HG02852 (cell line): Measurements from ENCODE around the gene GOLGA8Q.
"Not testable (repeated sequence)": the region's sequence is repeated elsewhere in the genome, so short reads cannot be mapped to it uniquely, and the experiment has no call there.

Experiments
- ATAC-seq: cut with Tn5 transposase; IDR thresholded peaks from one replicate; pipeline ENCODE4 v1.9.1; 2021; ENCODE audit warnings: mild to moderate bottlenecking, moderate library complexity; ENCODE audit not compliant: unreplicated experiment

The GOLGA8Q gene, protein sequence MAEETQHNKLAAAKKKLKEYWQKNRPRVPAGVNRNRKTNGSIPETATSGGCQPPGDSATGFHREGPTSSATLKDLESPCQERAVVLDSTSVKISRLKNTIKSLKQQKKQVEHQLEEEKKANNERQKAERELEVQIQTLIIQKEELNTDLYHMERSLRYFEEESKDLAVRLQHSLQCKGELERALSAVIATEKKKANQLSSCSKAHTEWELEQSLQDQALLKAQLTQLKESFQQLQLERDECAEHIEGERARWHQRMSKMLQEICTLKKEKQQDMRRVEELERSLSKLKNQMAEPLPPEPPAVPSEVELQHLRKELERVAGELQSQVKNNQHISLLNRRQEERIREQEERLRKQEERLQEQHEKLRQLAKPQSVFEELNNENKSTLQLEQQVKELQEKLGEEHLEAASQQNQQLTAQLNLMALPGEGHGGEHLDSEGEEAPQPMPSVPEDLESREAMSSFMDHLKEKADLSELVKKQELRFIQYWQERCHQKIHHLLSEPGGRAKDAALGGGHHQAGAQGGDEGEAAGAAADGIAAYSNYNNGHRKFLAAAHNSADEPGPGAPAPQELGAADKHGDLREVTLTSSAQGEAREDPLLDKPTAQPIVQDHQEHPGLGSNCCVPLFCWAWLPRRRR

DNA sequence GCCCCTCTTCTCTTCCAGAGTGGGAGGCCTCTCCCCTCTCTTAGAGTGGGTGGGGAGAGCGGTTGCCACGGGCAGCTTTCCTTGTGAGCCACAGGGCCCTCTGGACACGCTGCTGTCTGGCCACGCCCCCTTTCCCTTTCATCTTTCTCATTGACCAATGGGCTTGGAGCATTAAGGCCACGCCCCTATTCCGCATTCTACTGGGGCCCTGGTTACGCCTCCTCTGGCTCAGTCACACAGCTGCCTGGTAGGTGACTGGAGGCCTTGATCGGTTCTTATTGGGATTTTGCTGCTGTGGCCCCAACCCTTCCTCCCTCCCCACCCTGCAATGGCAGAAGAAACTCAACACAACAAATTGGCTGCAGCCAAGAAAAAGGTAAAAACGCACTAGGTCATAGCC, at the start of gene GOLGA8Q:
Gene GOLGA8Q (plus strand): TSS at position 301 of the 400 bp plus-strand sequence. CDS start 28 bp downstream, at position 329.
- not testable (repeated sequence) for ATAC-seq

DNA sequence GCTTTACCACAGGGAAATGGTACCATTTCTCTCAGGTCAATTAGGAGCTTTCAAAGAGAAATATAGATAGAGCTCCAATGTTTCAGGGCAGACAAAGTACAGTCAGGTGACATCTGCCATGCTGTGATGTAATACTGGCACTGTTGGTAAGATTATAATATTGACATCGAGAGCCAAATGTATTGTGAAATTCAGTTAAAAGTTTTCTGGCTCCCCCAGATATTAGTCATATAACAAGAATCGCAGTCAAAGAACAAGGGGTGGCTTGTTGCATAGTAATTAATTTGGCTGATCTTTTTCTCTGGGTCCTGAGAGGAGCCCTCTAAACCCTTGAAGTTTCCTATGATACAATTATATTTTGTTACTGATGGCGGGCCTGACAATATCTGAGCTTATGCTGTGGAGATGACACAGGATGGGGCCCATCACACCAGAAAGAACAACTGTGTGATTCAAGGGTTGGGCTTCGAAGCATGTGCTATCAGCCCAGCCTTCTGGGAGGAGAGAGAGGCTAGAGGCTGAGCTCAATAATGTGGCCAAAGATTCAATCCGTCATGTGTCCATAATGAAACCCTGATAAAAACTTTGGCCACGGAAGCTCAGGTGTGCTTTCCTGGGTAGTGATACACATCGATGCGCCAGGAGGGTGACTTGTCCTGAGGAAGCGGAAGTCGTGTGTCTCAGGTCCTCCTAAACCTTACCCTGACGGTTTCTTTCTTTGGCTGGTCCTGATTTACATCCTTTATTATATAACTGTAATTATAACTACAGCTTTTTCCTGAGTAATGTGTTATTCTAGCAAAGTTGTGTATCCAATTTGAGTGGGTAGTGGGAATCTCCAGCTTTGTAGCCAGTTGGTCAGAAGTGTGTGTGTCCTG, 48.7 kb upstream of the GOLGA8Q start:
- ATAC-seq: not testable (repeated sequence)

DNA sequence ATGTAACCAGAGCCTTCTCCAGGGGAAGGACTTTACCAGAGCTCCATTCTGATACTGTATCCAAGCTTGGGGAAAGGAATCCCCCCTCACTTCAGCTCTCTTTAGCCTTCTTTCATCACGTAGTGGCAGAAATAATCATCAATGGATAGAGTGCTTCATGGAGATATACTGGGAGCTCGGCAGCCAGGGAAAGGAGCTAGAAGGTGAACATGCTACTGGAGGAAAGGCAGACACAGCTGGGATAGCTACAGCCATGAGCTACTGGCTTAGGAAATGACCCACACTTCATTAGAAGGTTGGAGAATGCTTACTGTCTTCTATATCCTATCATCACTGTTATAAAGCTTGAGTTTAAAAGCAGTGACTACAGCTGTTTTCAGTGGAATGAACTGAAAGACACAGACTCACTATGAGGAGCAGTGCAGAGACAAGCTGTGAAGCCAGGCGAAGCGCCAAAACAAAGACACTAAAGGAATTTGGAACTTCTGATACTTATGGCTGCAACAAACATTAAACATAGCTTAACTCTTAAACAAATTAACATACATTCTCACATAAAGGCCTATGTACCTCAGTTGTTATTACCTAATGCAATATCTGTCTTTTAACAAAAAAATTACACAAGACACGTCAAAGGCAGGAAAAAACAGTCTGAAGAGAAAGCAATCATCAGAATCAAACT, 47.5 kb upstream of the GOLGA8Q start:
- not testable (repeated sequence) for ATAC-seq

DNA sequence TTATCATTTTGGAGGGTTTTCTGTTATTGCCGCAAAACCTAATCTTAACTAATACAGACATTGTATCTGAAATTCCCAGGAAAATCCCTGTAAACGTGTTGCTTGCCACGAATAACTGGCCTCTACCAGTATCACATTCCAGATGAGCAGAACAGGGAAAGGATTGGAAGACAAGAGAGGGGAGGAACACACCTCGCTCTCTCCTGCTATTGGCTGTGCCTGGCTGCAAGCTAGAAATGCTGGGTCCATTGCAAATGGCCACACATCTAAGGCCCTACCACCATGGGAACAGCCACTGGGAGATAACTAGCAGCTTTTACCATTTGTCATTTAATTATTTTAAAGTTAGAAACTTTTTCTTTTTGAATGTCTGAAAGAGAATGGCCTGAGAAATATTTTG, 37.3 kb upstream of the GOLGA8Q start:
- not testable (repeated sequence) for ATAC-seq

DNA sequence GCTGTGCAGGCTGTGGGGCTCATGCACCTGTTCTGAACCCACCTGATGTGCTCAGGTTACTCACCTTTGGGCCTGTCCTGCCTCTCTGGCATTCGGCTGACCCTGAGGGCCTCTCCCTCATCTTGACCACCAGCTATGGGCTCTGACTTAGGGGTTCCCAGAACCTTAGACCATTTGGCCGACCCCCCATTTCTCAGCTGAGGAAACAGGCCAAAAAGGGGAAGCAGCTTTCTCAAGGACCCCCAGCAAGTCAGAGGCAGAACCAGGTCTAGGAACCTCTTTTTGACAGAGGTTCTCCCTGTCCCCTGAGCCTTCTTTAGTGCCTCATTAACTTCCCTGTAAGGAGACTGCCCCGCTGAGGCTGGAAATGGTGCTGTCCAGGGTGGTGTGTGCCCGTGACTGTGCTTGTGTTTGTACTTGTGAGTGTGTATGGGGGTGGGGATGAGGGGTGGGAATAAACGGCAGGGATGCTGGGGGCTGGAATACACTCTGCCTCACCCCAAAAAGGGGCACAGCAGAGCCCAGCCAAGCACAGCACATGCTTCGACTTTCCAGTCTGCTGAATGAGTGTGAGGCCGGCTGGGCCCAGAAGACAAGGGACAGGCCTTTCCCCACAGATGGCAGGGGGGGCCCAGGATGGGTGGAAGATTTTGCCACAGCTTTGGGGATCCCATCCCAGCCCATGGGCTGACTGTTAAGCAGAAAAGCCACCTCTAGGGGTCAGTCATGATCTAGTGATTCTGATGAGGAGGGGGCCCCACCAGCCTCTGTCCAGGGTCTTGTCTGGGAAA, 28.2 kb upstream of the GOLGA8Q start:
- not testable (repeated sequence) for ATAC-seq

DNA sequence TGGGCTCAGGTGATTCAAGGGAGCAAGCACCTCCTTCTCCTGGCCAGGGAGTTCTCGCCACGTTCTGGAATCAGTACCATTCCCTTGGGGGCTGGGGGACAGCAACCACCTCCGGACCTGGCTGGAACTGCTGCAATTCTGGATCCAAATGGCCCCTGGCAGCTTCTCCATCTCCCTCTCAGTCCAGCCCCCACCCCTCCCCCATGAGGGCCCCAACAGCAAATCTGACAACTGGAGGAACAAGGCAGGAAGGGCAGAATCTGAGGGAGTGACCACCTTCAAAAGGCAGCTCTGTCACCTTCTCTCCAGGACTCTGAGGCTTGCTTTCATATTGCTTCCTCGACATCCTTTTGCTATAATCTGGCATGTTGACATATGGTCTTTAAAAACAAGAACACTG, 25.9 kb upstream of the GOLGA8Q start:
- not testable (repeated sequence) for ATAC-seq

DNA sequence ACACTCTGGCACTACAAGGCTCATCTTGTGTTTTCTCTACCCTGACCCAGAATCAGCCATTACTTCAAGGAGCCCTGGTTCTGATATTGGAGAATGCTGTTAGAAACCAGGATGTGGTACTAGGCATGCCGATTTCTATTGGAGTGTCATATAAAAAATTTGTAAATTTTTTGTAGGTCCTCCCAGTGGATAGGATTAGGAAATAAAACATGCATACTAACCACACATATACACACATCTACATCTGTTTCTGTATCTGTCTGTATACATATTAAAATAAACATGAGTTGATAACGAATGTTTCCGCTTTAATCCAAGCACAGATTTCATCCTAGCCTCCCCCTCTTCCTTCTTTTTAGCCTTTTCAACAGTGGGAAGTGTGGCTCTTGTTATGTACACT, 22.8 kb upstream of the GOLGA8Q start:
- ATAC-seq: not testable (repeated sequence)

DNA sequence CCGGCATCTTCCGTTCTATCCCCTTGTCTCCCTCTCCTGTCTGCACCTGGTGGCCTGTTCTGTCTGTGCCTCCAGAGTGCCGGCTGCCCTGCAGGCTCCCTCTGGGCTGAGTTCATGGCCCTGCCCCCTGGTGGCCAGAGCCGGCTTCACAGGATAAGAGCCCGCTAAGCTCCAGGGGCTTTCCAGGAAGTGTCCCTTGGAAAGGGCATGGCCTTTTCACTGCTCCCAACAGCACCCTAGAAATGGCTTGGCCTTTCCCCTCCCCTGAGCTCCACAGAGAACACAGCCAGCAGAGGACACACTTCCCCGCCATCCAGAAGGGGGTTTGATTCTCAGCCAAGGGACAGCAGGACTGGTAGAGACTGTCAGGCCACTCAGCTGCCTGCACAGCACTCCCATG, 15.1 kb downstream of the GOLGA8Q start:
- not testable (repeated sequence) for ATAC-seq

DNA sequence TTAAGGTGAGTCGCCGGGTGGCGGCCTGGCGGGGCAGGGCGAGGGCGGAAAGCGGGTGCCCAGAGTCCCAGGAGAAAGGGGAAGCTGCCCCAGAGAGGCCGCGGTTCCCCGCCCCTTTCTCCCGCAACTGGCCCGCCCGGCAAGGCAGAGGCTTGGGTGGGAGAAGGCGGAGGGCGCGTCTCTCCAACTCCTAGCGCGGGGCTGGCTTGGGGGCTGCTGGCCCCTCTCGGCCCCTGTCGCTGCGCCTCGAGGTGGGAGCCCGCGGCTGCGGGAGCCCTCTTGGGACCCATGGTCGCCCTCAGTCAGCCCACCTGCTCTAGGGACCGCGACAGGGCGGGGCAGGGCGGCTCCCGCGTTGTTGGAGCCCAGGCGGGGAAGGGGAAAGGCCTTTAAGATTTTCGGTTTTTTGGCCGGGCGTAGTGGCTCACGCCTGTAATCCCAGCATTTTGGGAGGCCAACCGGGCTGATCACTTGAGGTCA, 21.2 kb downstream of the GOLGA8Q start:
- not testable (repeated sequence) for ATAC-seq

DNA sequence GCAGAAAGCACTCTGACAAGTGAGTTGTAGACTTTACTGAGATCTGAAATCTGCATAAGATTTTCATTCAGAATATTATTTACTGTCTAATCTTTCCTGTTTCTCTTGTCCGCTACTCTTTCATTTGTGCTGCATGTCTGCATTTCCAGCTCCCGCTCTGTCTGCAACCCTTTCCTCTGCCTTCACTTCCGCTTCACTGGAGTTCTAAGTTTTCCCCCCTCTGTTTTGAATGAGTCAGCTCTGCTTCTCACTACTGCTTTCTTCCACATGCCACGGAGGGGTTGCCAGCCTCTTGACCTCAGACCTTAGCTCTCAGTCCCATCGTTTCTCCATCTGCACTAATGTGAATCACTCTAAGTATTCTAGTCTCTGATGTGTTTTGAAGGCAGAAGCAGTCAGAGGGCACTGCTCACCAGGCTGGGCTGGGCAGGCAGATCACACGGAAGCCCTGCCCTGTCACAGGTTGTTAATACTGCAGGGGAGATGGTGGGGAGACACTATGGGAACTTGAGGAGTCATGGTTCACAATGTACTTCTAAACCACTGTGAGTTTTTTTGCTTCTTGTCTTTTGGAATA, 27.6 kb downstream of the GOLGA8Q start:
- ATAC-seq: not testable (repeated sequence)

DNA sequence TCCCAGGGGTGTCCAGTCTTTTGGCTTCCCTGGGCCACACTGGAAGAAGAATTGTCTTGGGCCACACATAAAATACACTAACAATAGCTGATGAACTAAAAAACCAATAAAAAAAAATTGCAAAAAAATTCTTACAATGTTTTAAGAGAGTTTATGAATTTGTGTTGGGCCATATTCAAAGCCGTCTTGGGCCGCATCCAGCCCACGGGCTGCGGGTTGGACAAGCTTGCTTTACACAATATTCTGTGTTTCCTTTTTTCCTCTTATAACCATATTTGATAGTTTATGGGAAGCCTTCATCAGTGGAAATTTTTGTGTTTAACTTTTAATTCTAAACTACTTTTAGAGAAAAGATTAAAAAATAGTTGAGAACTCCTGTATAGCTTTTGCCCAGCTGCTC, 28.9 kb downstream of the GOLGA8Q start:
- ATAC-seq: not testable (repeated sequence)

DNA sequence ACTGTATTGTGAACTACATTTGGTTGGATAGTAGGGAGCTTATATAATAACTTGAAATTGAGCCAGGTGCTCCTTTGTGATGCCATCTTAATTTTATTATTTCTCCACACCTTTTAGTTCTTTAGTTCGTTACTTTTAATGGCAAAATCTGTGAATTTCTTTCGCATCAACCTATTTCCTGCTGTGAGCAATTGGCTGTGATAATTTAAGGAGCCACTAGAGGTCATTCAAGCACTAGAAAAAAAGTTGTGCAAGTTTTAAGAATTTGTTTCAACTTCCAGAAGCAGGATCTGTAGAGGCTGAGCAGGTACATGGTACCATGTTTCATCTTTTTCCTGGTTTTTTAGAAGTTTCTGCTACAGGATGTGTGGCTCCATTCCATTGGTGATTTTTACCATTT, 47.1 kb downstream of the GOLGA8Q start:
- ATAC-seq: not testable (repeated sequence)

DNA sequence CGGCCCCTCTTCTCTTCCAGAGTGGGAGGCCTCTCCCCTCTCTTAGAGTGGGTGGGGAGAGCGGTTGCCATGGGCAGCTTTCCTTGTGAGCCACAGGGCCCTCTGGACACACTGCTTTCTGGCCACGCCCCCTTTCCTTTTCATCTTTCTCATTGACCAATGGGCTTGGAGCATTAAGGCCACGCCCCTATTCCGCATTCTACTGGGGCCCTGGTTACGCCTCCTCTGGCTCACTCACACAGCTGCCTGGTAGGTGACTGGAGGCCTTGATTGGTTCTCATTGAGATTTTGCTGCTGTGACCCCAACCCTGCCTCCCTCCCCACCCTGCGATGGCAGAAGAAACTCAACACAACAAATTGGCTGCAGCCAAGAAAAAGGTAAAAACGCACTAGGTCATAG, 51.9 kb downstream of the GOLGA8Q start, which contains the start of gene GOLGA8H:
Gene GOLGA8H (plus strand): TSS at position 233 of the 400 bp plus-strand sequence. CDS start 98 bp downstream, at position 331.
- ATAC-seq: not testable (repeated sequence)
